HG02798 (cell line): ENCODE results near the gene TMC1.
A peak's percentile ranks its signal among the peaks of the same experiment; 100 is the strongest.

Source experiments
- ATAC-seq: cut with Tn5 transposase; IDR thresholded peaks from one replicate; pipeline ENCODE4 v1.9.1; 2021; ENCODE audit warnings: mild to moderate bottlenecking; ENCODE audit not compliant: unreplicated experiment, poor library complexity

TMC1 gene

GRCh38 chr9:72658703-72659102 is 137.3 kb downstream of the TMC1 start:
- ATAC-seq, result no peak

GRCh38 chr9:72661401-72662135 is 140.2 kb downstream of the TMC1 start:
- ATAC-seq, result no peak

GRCh38 chr9:72665421-72665820 is 144.0 kb downstream of the TMC1 start:
- ATAC-seq, result no peak

- ATAC-seq, result no peak
Measured at GRCh38 chr9:72667181-72667580, 145.8 kb downstream of the TMC1 start.

- no peak for ATAC-seq
Measured at GRCh38 chr9:72674961-72675360, 153.6 kb downstream of the TMC1 start.

- no peak for ATAC-seq
Measured at GRCh38 chr9:72675586-72675985, 154.2 kb downstream of the TMC1 start.

- no peak for ATAC-seq
Measured at GRCh38 chr9:72680593-72681282, 159.3 kb downstream of the TMC1 start.

GRCh38 chr9:72681283-72681630 is 159.8 kb downstream of the TMC1 start:
- no peak for ATAC-seq

GRCh38 chr9:72684615-72685014 is 163.2 kb downstream of the TMC1 start:
- ATAC-seq, result no peak

GRCh38 chr9:72685911-72686310 is 164.5 kb downstream of the TMC1 start:
- no peak for ATAC-seq

- ATAC-seq, result no peak
Measured at GRCh38 chr9:72687331-72687730, 165.9 kb downstream of the TMC1 start.

- ATAC-seq, result no peak
Measured at GRCh38 chr9:72691671-72692070, 170.3 kb downstream of the TMC1 start.

- ATAC-seq, result no peak
Measured at GRCh38 chr9:72695365-72695764, 174.0 kb downstream of the TMC1 start.

GRCh38 chr9:72696511-72696910 is 175.1 kb downstream of the TMC1 start:
- ATAC-seq, result no peak

GRCh38 chr9:72701510-72701909 is 180.1 kb downstream of the TMC1 start:
- ATAC-seq, result no peak

- peak; percentile 76 for ATAC-seq
Measured at GRCh38 chr9:72703574-72703973, 182.2 kb downstream of the TMC1 start.

- ATAC-seq, result peak; percentile 45
Measured at GRCh38 chr9:72704688-72705375, 183.4 kb downstream of the TMC1 start.

- no peak for ATAC-seq
Measured at GRCh38 chr9:72718503-72718902, 197.1 kb downstream of the TMC1 start.

- no peak for ATAC-seq
Measured at GRCh38 chr9:72721067-72721466, 199.7 kb downstream of the TMC1 start.

GRCh38 chr9:72726947-72727346 is 205.5 kb downstream of the TMC1 start:
- ATAC-seq, result no peak

- ATAC-seq, result no peak
Measured at GRCh38 chr9:72728031-72728770, 206.8 kb downstream of the TMC1 start.
